CD14-positive monocyte (primary cell): Measurements from ENCODE around the gene CMSS1. TPM values are rescaled to one million over a fixed set of nuclear protein-coding genes. Genes with fewer than 3 reads are reported as not detected.

ENCODE experiments used
- DNase-seq, 3 donors: peaks; one replicate each; pipeline ENCODE4 v3.0.0-alpha.2; 2011 to 2022
- H2AFZ ChIP-seq: 2 replicates; pipeline ENCODE4 v1.6.0; 2012; ENCODE audit warnings: mild to moderate bottlenecking, low read depth, low read length, inconsistent platforms; ENCODE audit not compliant: insufficient read depth, poor library complexity, severe bottlenecking
- H3K27ac ChIP-seq, 2 donors: 1 replicate in 1 of 2; 2 replicates in 1 of 2; pipeline ENCODE4 v1.5.1; 2012 to 2013; ENCODE audit warnings: low read length in 2 of 2, control low read depth in 1 of 2, inconsistent platforms in 1 of 2, low read depth in 1 of 2, mild to moderate bottlenecking in 1 of 2
- H3K27me3 ChIP-seq, 2 donors: one replicate each; pipeline versions ENCODE4 v1.6.0 to v1.6.1; 2011 to 2013; ENCODE audit warnings: low read length in 2 of 2; ENCODE audit not compliant: control insufficient read depth in 2 of 2, insufficient read depth in 2 of 2
- H3K36me3 ChIP-seq, 2 donors: replicated peaks in 1 of 2; 1 replicate in 1 of 2; 2 replicates in 1 of 2; pipeline versions ENCODE4 v1.5.1 to v1.6.1; 2012 to 2013; ENCODE audit warnings: low read length in 2 of 2, control low read depth in 1 of 2, inconsistent platforms in 1 of 2, mild to moderate bottlenecking in 1 of 2; ENCODE audit not compliant: insufficient read depth in 2 of 2, control insufficient read depth in 1 of 2
- H3K4me1 ChIP-seq, 2 donors: 1 replicate in 1 of 2; 2 replicates in 1 of 2; pipeline versions ENCODE4 v1.5.1 to v1.6.1; 2012 to 2013; ENCODE audit warnings: low read length in 2 of 2, control low read depth in 1 of 2, inconsistent platforms in 1 of 2, mild to moderate bottlenecking in 1 of 2, moderate library complexity in 1 of 2; ENCODE audit not compliant: insufficient read depth in 2 of 2, control insufficient read depth in 1 of 2
- H3K4me2 ChIP-seq: replicated peaks from 2 replicates; pipeline ENCODE3; 2012; ENCODE audit warnings: low read length, moderate library complexity, mild to moderate bottlenecking; ENCODE audit not compliant: poor library complexity, severe bottlenecking; ENCODE audit errors: extremely low read depth
- H3K4me3 ChIP-seq, 3 experiments: fragments of 200-600 bp in 1 of 3; sonication (generic) in 1 of 3; replicated peaks in 1 of 3; 1 replicate in 2 of 3; 2 replicates in 1 of 3; pipeline ENCODE4 v1.5.1; 2011 to 2013; ENCODE audit warnings: low read length in 3 of 3, mild to moderate bottlenecking in 3 of 3, control low read depth in 2 of 3, low read depth in 2 of 3, inconsistent platforms in 1 of 3, moderate library complexity in 1 of 3
- H3K79me2 ChIP-seq: 2 replicates; pipeline ENCODE4 v1.6.0; 2012; ENCODE audit warnings: mild to moderate bottlenecking, control low read depth, inconsistent platforms, low read length, moderate library complexity; ENCODE audit not compliant: insufficient read depth
- H3K9ac ChIP-seq: 2 replicates; pipeline ENCODE4 v1.6.0; 2017; ENCODE audit warnings: low read length, mild to moderate bottlenecking; ENCODE audit not compliant: insufficient read depth, poor library complexity, severe bottlenecking
- H3K9me3 ChIP-seq, 2 donors: replicated peaks in 1 of 2; 1 replicate in 1 of 2; 2 replicates in 1 of 2; pipeline versions ENCODE4 v1.5.1 to v1.6.1; 2012 to 2013; ENCODE audit warnings: low read length in 2 of 2, control low read depth in 1 of 2; ENCODE audit not compliant: control insufficient read depth in 1 of 2, insufficient read depth in 1 of 2
- H4K20me1 ChIP-seq: 2 replicates; pipeline ENCODE4 v1.6.0; 2012; ENCODE audit warnings: mild to moderate bottlenecking, low read length, control low read depth, moderate library complexity; ENCODE audit not compliant: insufficient read depth
- H3K27ac Mint-ChIP-seq, 7 donors: one replicate each; pipeline ENCODE4 v1.8.0; 2020; ENCODE audit warnings: mild to moderate bottlenecking in 7 of 7, mixed read lengths in 7 of 7, moderate library complexity in 6 of 7, inconsistent platforms in 2 of 7
- H3K27me3 Mint-ChIP-seq, 3 donors: one replicate each; pipeline ENCODE4 v1.8.0; 2021 to 2022; ENCODE audit warnings: low read depth in 3 of 3, mild to moderate bottlenecking in 3 of 3, mixed read lengths in 3 of 3, moderate library complexity in 3 of 3, inconsistent platforms in 1 of 3
- H3K36me3 Mint-ChIP-seq, 2 donors: one replicate each; pipeline ENCODE4 v1.8.0; 2020; ENCODE audit warnings: mixed read lengths in 2 of 2, inconsistent platforms in 1 of 2, mild to moderate bottlenecking in 1 of 2
- H3K4me1 Mint-ChIP-seq: one replicate; pipeline ENCODE4 v1.8.0; 2020; ENCODE audit warnings: mild to moderate bottlenecking, mixed read lengths
- H3K4me3 Mint-ChIP-seq, 2 donors: one replicate each; pipeline ENCODE4 v1.8.0; 2020; ENCODE audit warnings: mild to moderate bottlenecking in 2 of 2, mixed read lengths in 2 of 2, moderate library complexity in 1 of 2
- H3K9me3 Mint-ChIP-seq, 7 donors: one replicate each; pipeline ENCODE4 v1.8.0; 2020 to 2022; ENCODE audit warnings: mixed read lengths in 7 of 7, mild to moderate bottlenecking in 6 of 7, moderate library complexity in 6 of 7, inconsistent platforms in 2 of 7
- CTCF ChIP-seq: fragments of 200-600 bp; IDR thresholded peaks from one replicate; pipeline ENCODE4 v1.8.0; 2022; ENCODE audit warnings: antibody characterized with exemption, mild to moderate bottlenecking
- WGBS: methylation state at CpG from one replicate; pipeline ENCODE4 v1.1.5; 2013; ENCODE audit warnings: missing lambda C conversion rate; ENCODE audit not compliant: insufficient coverage; 5-methylcytosine and 5-hydroxymethylcytosine counted together
- intact Hi-C, 2 donors: fragments of 100-400 bp; cut with micrococcal nuclease; formaldehyde crosslinking; loops; one replicate each; pipeline versions ENCODE4 v1.15.0 to v1.15.1; 2023
- polyA plus RNA-seq, 3 donors: library from polyadenylated mRNA; depleted of rRNA in 1 of 3; unstranded in 2 of 3; stranded (reverse) in 1 of 3; fragments of 300-500 nt in 2 of 3; fragments of >200 nt in 1 of 3; fragmentation: Illumina TruSeq in 2 of 3; gene quantifications; 1 replicate in 2 of 3; 2 replicates in 1 of 3; pipeline ENCODE4 v1.2.3, GENCODE V29; 2012 to 2021

CMSS1 gene
- polyA plus RNA-seq, 3 donors = 1.1 to 3.6 (median 2.2) TPM

- Histone ChIP-seq H3K4me3 (peak overlapping the region in 2 of 3 experiments; percentile 31 to 69), H3K9ac (no peak overlapping the region), H2AFZ (no peak overlapping the region), H3K4me1 (peaks cover 42 to 48% of the 10 kb centered on the region in 2 donors), H3K9me3 (no peaks in the 10 kb centered on the region), H4K20me1 (no peaks in the 10 kb centered on the region), H3K79me2 (no peaks in the 10 kb centered on the region), H3K4me2 (peak overlapping the region; percentile 75), H3K36me3 (no peaks in the 10 kb centered on the region), H3K27me3 (no peaks in the 10 kb centered on the region), H3K27ac (peak overlapping the region in 1 of 2 donors; percentile 79)
- intact Hi-C loops = loop anchor here in 1 of 2 donors (10.0 kb wide), 2 partner anchors 192 to 228 kb away; partner anchors contain the start of gene TBC1D23
- peaks cover 62% of the 10 kb centered on the region for H3K4me1 Mint-ChIP-seq
- H3K27me3 Mint-ChIP-seq = no peaks in the 10 kb centered on the region
- peak in 2 of 3 donors; percentile 35 to 46 for DNase-seq
- H3K9me3 Mint-ChIP-seq = peaks cover 0 to 4% (median 0%) of the 10 kb centered on the region in 7 donors
- peak overlapping the region; percentile 33 to 90 (median 79) for H3K27ac Mint-ChIP-seq
- H3K36me3 Mint-ChIP-seq = no peaks in the 10 kb centered on the region
- WGBS = no CpG with 5 or more reads among the region's 1 CpG
- TF ChIP-seq CTCF = no peak
- H3K4me3 Mint-ChIP-seq = peak overlapping the region; percentile 50 to 87
Measured at GRCh38 chr3:100073049-100073713, 255.5 kb downstream of the CMSS1 start.

GRCh38 chr3:100073714-100074307 is 256.1 kb downstream of the CMSS1 start:
- intact Hi-C loops = loop anchor here in 1 of 2 donors (10.0 kb wide), 2 partner anchors 191 to 229 kb away; partner anchors contain the start of gene TBC1D23
- Histone ChIP-seq H2AFZ (peak overlapping the region; percentile 79), H3K27ac (peak overlapping the region; percentile 9 to 79), H3K36me3 (no peaks in the 10 kb centered on the region), H3K4me2 (peak overlapping the region; percentile 75), H3K9ac (peak overlapping the region; percentile 50), H3K4me1 (peaks cover 42 to 48% of the 10 kb centered on the region in 2 donors), H3K9me3 (no peaks in the 10 kb centered on the region), H3K27me3 (no peaks in the 10 kb centered on the region), H3K79me2 (no peaks in the 10 kb centered on the region), H3K4me3 (peak overlapping the region in 2 of 3 experiments; percentile 31 to 69), H4K20me1 (no peaks in the 10 kb centered on the region)
- Mint-ChIP-seq H3K4me1 (peaks cover 61% of the 10 kb centered on the region), H3K27ac (peak overlapping the region; percentile 78 to 90 (median 87)), H3K4me3 (peak overlapping the region; percentile 50 to 87), H3K36me3 (no peaks in the 10 kb centered on the region), H3K27me3 (no peaks in the 10 kb centered on the region), H3K9me3 (peaks cover 0 to 4% (median 0%) of the 10 kb centered on the region in 7 donors)
- WGBS = 20% methylated on average over 1 of the region's 10 CpGs
- peak; percentile 33 to 81 (median 73) for DNase-seq
- TF ChIP-seq CTCF = no peak
